Measurements from ENCODE around the gene DPH6. TPM values are rescaled to one million over a fixed set of nuclear protein-coding genes. Genes with fewer than 3 reads are reported as not detected.

Gene DPH6
- total RNA-seq, 4 donors from 2014 or later, result 20.9 to 37.8 (median 26.7) TPM

DNA sequence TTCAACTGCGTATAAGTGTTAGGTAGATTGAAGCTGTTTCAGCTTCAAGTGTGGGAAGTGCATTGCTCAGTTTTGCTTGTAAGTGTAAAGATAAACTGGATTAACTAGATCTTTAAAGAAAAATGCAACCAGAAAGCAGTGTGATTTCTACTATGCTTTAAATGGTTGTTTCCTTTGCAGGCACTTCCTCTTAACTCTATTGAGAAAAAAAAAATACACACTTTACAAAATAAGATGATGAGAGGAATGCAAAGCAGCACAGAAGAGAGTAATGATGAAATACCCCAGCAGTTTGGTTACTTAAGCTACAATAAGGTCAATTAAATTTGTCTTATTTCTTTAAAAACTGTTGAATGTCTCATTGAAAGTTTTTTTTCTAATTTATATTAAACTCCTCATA is 40.8 kb downstream of the DPH6 start:
- Histone ChIP-seq H3K9me3 (no peaks in the 10 kb centered on the region), H3K4me3 (no peak overlapping the region), H3K27ac (no peak overlapping the region), H3K27me3 (no peaks in the 10 kb centered on the region), H3K4me1 (peaks cover 0 to 17% (median 0%) of the 10 kb centered on the region in 4 donors), H3K36me3 (no peaks in the 10 kb centered on the region)
- DNase-seq (ENCODE audit: low spot score in 2 of 2), result no peak
- WGBS, 2 donors, result 84 to 97% methylated on average over 1 of the region's 1 CpG
- TF ChIP-seq POLR2A (IDR thresholded peaks at IDR 0.05) (no peak), CTCF (IDR thresholded peaks at IDR 0.05) (no peak), EP300 (IDR thresholded peaks at IDR 0.05) (no peak)

- Histone ChIP-seq H3K4me1 (no peaks in the 10 kb centered on the region), H3K27me3 (no peaks in the 10 kb centered on the region), H3K4me3 (no peak overlapping the region), H3K36me3 (no peaks in the 10 kb centered on the region), H3K9me3 (no peaks in the 10 kb centered on the region), H3K27ac (no peak overlapping the region)
- 86 to 89% methylated on average over 4 of the region's 4 CpGs for WGBS, 2 donors
- no peak for DNase-seq (ENCODE audit: low spot score in 2 of 2)
- no peak for TF ChIP-seq CTCF (IDR thresholded peaks at IDR 0.05)
- no peak for TF ChIP-seq EP300 (IDR thresholded peaks at IDR 0.05)
- no peak for TF ChIP-seq POLR2A (IDR thresholded peaks at IDR 0.05)
Observed at GRCh38 chr15:35499723-35500122, 46.2 kb downstream of the DPH6 start.

DNA sequence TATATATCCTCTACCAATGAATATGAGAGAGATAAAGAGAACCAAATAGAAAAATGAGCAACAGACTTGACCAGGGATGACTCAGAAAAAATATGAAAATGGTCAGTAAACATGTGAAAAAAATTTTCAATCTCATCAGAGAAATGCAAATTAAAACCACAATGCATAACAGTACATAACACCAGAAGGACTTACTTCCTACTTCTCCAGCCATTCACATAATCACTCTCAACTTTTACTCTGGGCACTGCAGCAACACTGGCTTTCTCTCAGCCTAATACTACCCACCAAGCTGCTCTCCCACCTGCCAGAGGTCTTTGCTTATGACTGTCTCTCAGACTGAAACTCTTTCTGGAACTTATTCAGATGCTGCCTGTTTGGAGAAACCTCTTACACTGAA is 49.4 kb downstream of the DPH6 start:
- H3K27me3 ChIP-seq, result no peaks in the 10 kb centered on the region
- H3K27ac ChIP-seq, result no peak overlapping the region
- no peaks in the 10 kb centered on the region for H3K9me3 ChIP-seq

GRCh38 chr15:35495080-35495479 is 50.9 kb downstream of the DPH6 start:
- H3K27ac ChIP-seq, result no peak overlapping the region
- WGBS, 2 donors, result 52 to 55% methylated on average over 3 of the region's 3 CpGs
- DNase-seq (ENCODE audit: low spot score in 2 of 2), result no peak
- no peak overlapping the region for H3K4me3 ChIP-seq
- no peaks in the 10 kb centered on the region for H3K27me3 ChIP-seq
- no peak for TF ChIP-seq CTCF (IDR thresholded peaks at IDR 0.05)
- no peak for TF ChIP-seq EP300 (IDR thresholded peaks at IDR 0.05)
- no peaks in the 10 kb centered on the region for H3K9me3 ChIP-seq
- H3K36me3 ChIP-seq, result peaks cover 0 to 1% (median 0%) of the 10 kb centered on the region in 3 donors
- no peaks in the 10 kb centered on the region for H3K4me1 ChIP-seq

More for the DNA sequence above, 49.4 kb downstream of the DPH6 start:
- H3K4me1 ChIP-seq, result no peaks in the 10 kb centered on the region
- no peak for DNase-seq (ENCODE audit: low spot score in 2 of 2)
- TF ChIP-seq EP300 (IDR thresholded peaks at IDR 0.05) (no peak), CTCF (IDR thresholded peaks at IDR 0.05) (no peak), POLR2A (IDR thresholded peaks at IDR 0.05) (no peak)
- H3K36me3 ChIP-seq, result no peaks in the 10 kb centered on the region
- H3K4me3 ChIP-seq, result no peak overlapping the region

GRCh38 chr15:35491999-35492398 is 54.0 kb downstream of the DPH6 start:
- H3K4me1 ChIP-seq, result no peaks in the 10 kb centered on the region
- no peak for TF ChIP-seq EP300 (IDR thresholded peaks at IDR 0.05)
- no peak for TF ChIP-seq CTCF (IDR thresholded peaks at IDR 0.05)
- no peak for TF ChIP-seq POLR2A (IDR thresholded peaks at IDR 0.05)
- H3K9me3 ChIP-seq, result peaks cover 0 to 9% (median 0%) of the 10 kb centered on the region in 4 donors
- H3K27ac ChIP-seq, result no peak overlapping the region
- no peak for DNase-seq (ENCODE audit: low spot score in 2 of 2)
- H3K36me3 ChIP-seq, result peaks cover 0 to 23% (median 0%) of the 10 kb centered on the region in 3 donors
- no peak overlapping the region for H3K4me3 ChIP-seq
- 78 to 83% methylated on average over 3 of the region's 3 CpGs for WGBS, 2 donors
- H3K27me3 ChIP-seq, result no peaks in the 10 kb centered on the region
